ENCODE data around the gene PRKCH. TPM values are rescaled to one million over a fixed set of nuclear protein-coding genes. Genes with fewer than 3 reads are reported as not detected.
A peak's percentile ranks its signal among the peaks of the same experiment; 100 is the strongest.

Gene PRKCH
- total and polyA plus RNA-seq, 2 of the 13 experiments (the other 11 are each of a cell fraction or from before 2014, with no cell fraction given) = 0.48 to 1.3 TPM

DNA sequence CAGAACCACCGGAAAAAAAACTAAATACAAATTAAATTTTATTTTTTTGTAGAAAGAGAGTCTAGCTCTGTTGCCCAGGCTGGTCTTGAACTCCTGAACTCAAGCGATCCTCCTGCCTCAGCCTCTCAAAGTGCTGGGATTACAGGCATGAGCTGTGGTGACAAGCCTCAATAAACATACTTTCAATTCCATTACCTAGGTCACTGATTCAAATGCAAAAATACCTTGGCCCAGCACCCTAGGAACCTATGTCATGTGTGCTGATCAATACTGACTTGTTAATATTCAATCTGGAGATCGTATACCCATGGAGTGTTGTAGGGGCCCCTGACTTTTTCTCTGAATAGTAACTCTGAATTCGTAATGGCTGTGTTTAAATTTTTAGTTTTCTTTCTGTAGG lies 33.2 kb upstream of the PRKCH start (continued):
- TF ChIP-seq AFF4 (CRISPR knock-in tag; IDR thresholded peaks at IDR 0.05) (no peak), TGIF2 (CRISPR knock-in tag; IDR thresholded peaks at IDR 0.05) (no peak), NBN (conservative IDR thresholded peaks at IDR 0.05) (no peak), RARA (CRISPR knock-in tag; IDR thresholded peaks at IDR 0.05) (0 out of 2 replicates have a peak, but pooled peaks have one; percentile 29), ZNF629 (CRISPR knock-in tag; conservative IDR thresholded peaks at IDR 0.05) (no peak), SOX5 (CRISPR knock-in tag; IDR thresholded peaks at IDR 0.05; ENCODE audit: borderline replicate concordance) (no peak), ZNF292 (CRISPR knock-in tag; IDR thresholded peaks at IDR 0.05; ENCODE audit: borderline replicate concordance, low read depth) (no peak), ZSCAN21 (CRISPR knock-in tag; IDR thresholded peaks at IDR 0.05; ENCODE audit: borderline replicate concordance) (no peak), E2F1 (CRISPR knock-in tag; IDR thresholded peaks at IDR 0.05) (no peak), ZNF672 (CRISPR knock-in tag; IDR thresholded peaks at IDR 0.05) (no peak), ZNF607 (CRISPR knock-in tag; IDR thresholded peaks at IDR 0.05; ENCODE audit: borderline replicate concordance) (no peak), NFE2L2 (IDR thresholded peaks at IDR 0.05; ENCODE audit: low read length) (no peak), SCMH1 (CRISPR knock-in tag; IDR thresholded peaks at IDR 0.05; ENCODE audit: borderline replicate concordance) (no peak), ZNF333 (CRISPR knock-in tag; IDR thresholded peaks at IDR 0.05; ENCODE audit: borderline replicate concordance) (no peak), HNRNPK (IDR thresholded peaks at IDR 0.05; ENCODE audit: low read depth, low read length, poor library complexity, severe bottlenecking) (no peak)
- TF ChIP-seq, protein P1, sequence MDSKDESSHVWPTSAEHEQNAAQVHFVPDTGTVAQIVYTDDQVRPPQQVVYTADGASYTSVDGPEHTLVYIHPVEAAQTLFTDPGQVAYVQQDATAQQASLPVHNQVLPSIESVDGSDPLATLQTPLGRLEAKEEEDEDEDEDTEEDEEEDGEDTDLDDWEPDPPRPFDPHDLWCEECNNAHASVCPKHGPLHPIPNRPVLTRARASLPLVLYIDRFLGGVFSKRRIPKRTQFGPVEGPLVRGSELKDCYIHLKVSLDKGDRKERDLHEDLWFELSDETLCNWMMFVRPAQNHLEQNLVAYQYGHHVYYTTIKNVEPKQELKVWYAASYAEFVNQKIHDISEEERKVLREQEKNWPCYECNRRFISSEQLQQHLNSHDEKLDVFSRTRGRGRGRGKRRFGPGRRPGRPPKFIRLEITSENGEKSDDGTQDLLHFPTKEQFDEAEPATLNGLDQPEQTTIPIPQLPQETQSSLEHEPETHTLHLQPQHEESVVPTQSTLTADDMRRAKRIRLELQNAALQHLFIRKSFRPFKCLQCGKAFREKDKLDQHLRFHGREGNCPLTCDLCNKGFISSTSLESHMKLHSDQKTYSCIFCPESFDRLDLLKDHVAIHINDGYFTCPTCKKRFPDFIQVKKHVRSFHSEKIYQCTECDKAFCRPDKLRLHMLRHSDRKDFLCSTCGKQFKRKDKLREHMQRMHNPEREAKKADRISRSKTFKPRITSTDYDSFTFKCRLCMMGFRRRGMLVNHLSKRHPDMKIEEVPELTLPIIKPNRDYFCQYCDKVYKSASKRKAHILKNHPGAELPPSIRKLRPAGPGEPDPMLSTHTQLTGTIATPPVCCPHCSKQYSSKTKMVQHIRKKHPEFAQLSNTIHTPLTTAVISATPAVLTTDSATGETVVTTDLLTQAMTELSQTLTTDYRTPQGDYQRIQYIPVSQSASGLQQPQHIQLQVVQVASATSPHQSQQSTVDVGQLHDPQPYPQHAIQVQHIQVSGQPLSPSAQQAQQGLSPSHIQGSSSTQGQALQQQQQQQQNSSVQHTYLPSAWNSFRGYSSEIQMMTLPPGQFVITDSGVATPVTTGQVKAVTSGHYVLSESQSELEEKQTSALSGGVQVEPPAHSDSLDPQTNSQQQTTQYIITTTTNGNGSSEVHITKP (CRISPR knock-in tag; IDR thresholded peaks at IDR 0.05; ENCODE audit: low read depth) = no peak
- TF ChIP-seq, protein P2, sequence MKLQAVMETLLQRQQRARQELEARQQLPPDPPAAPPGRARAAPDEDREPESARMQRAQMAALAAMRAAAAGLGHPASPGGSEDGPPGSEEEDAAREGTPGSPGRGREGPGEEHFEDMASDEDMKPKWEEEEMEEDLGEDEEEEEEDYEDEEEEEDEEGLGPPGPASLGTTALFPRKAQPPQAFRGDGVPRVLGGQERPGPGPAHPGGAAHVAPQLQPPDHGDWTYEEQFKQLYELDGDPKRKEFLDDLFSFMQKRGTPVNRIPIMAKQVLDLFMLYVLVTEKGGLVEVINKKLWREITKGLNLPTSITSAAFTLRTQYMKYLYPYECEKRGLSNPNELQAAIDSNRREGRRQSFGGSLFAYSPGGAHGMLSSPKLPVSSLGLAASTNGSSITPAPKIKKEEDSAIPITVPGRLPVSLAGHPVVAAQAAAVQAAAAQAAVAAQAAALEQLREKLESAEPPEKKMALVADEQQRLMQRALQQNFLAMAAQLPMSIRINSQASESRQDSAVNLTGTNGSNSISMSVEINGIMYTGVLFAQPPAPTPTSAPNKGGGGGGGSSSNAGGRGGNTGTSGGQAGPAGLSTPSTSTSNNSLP (IDR thresholded peaks at IDR 0.05; ENCODE audit: low read depth, low read length) = 0 out of 2 replicates have a peak, but pooled peaks have one; percentile 21
